ENCODE measurements around the gene WDR48. TPM values are rescaled to one million over a fixed set of nuclear protein-coding genes. Genes with fewer than 3 reads are reported as not detected.

Gene WDR48
- total and polyA plus RNA-seq, 12 donors: 8.0 to 37.2 (median 28.7) TPM

Small RNA genes within 50 kb of the gene (microRNA-seq; reads per million reads assigned to microRNA genes)
- gene MIR6822: 0 to 0.51 reads per million in 2 donors

Other genes with a start within 250 kb of the WDR48 start
- under 1 TPM; 0.03 to 0.36 (median 0.07) TPM for gene SCN10A, start 235.8 kb upstream of the WDR48 start, total RNA-seq
- gene SCN10A, start 235.8 kb upstream of the WDR48 start, polyA plus RNA-seq: under 1 TPM; 0.07 to 0.26 TPM
- under 1 TPM in 8 of 10 donors, not detected in 2; 0.04 to 0.12 (median 0.07) TPM for gene SCN11A, start 72 bp upstream of the WDR48 start, total RNA-seq
- under 1 TPM; 0.01 to 0.15 TPM for gene SCN11A, start 72 bp upstream of the WDR48 start, polyA plus RNA-seq
- gene GORASP1, start 55.6 kb downstream of the WDR48 start, total RNA-seq: 10 to 100 TPM; 35.8 to 54.2 (median 41.1) TPM
- gene GORASP1, start 55.6 kb downstream of the WDR48 start, polyA plus RNA-seq: 10 to 100 TPM; 28.4 to 37.2 TPM
- gene TTC21A, start 55.7 kb downstream of the WDR48 start, total RNA-seq: 1 to 10 TPM; 1.1 to 3.1 (median 1.5) TPM
- 1 to 10 TPM in 1 of 2 donors, under 1 TPM in 1; 0.80 to 7.5 TPM for gene TTC21A, start 55.7 kb downstream of the WDR48 start, polyA plus RNA-seq
- 10 to 100 TPM in 9 of 10 donors, 1 to 10 TPM in 1; 7.4 to 46.3 (median 17.7) TPM for gene CSRNP1, start 101.6 kb downstream of the WDR48 start, total RNA-seq
- 10 to 100 TPM; 14.1 to 28.1 TPM for gene CSRNP1, start 101.6 kb downstream of the WDR48 start, polyA plus RNA-seq
- gene XIRP1, start 140.6 kb downstream of the WDR48 start, total RNA-seq: 1,000 to 10,000 TPM in 2 of 10 donors, 100 to 1,000 TPM in 8; 277 to 1,691 (median 608) TPM
- 100 to 1,000 TPM; 404 to 586 TPM for gene XIRP1, start 140.6 kb downstream of the WDR48 start, polyA plus RNA-seq
- gene CX3CR1, start 228.0 kb downstream of the WDR48 start, total RNA-seq: 1 to 10 TPM in 6 of 10 donors, under 1 TPM in 4; 0.12 to 6.9 (median 1.3) TPM
- gene CX3CR1, start 228.0 kb downstream of the WDR48 start, polyA plus RNA-seq: under 1 TPM; 0.13 to 0.15 TPM

All from heart right ventricle (tissue), 12 donors.